ENCODE results near the gene PHB1.

The PHB1 gene

GRCh38 chr17:49414622-49415350 is at the start of gene PHB1:
Gene PHB1, minus strand, starts transcription at chr17:49414882. Its CDS starts 1,618 bp downstream, at chr17:49413264.
- peak; percentile 99 for DNase-seq

GRCh38 chr17:49464049-49464448 is 49.4 kb upstream of the PHB1 start:
- DNase-seq, result no peak

DNA sequence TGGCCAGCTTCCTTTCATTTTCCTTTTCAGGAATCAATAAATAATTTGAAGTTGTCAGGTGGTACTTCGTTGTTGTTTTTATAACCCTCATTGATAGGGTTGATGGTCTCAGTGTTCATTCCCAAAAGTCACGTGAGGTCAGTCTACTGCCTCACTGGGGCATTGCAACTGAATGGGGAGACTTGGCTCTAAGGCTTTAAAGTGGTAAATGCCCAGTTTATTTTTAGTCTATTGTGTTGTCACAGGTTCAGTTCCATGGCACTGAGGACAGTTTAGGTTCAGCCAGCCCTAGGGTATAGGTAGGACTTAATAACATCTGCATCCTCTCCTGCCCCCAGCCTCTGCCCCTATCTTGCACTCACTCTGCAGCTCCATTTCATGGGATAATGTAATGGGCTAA is 46.9 kb upstream of the PHB1 start:
- no peak for DNase-seq

- DNase-seq, result no peak
Measured at GRCh38 chr17:49460401-49460800, 45.7 kb upstream of the PHB1 start.

- no peak for DNase-seq
Measured at GRCh38 chr17:49459401-49459984, 44.8 kb upstream of the PHB1 start.

GRCh38 chr17:49457564-49458535 is 43.2 kb upstream of the PHB1 start:
- DNase-seq, result no peak

DNA sequence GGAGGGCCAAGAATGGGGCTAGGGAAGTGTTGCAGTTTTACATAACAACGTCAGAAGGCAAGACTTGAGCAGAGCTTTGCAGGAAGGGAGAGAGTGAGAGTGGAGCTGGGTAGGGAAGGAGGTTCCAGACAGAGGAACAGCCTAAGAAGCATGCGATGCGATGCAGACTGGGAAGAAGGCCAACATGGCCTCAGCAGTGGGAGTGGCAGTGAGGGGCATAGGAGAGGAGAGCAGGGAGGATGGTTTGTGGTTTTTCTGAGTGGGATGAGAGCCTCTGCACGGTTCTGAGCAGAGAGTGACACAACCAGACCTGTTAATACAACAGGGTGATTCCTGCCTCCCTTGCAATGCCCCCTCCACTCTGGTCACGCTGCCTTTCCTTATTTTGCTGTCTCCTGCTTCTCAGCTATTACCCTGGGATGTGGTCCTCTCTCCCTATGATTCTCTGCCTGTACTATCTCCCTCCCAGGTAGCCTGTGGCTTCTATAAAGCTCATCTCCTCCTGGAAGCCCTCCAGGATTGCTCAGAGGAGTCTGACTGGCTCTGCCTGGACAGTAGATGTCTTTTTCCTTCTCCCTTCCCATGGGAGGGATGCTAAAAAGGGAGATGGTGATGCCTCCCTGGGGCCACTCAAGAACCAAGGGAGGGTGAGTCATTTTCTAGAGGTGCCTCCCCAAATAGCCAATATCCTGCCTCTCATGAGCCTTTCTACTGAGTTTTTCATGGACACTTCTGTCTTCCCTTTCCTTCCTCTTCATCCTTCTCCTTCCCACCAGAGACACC is 41.7 kb upstream of the PHB1 start:
- no peak for DNase-seq

DNA sequence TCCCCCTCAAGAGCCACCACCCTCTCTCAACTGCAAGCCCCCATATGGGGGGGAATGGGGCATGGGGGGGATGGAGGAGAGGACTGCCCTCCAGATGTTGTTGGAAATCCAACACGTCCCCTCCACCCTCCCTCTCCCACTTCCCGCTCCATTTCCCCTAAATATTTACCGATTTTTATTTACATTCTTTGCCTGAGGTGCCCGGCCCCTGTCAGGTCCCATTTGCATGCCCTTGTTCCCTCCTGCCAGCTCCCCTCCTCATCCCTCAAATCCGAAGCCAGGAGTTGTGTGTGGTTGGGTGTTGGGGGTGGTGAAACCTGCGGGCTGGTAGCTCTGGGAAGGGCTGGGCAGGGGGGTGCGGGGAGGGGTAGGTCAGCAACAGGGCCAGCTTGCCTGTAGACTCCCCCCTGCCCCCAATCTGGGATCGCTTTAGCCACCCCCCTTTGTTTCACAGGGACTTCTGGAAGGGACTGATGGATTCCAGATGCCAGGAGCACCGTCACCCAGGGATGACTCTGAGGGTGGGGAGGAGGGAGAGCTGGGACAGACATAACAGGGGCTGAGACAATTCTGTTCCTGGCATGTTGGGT is 40.7 kb upstream of the PHB1 start:
- no peak for DNase-seq

DNA sequence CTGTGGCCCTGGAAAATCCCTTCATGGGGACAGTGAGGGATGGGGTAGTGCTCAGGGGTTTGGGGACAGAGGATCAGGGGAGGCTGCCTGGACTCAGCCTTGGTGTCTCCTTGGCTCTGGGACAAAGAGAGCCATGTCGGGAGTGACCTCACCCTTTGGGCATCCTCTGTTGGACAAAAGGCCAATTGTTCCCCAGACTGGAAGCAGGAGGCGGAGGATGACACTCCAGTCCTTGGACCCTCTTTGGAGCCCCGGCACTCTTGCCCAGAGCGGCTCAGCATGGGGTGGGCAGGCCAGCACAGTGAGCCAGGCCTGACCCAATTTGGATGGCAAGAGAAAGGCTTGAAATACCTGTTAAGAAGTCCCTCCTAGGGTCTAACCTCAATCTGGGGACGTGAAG is 39.4 kb upstream of the PHB1 start:
- DNase-seq, result no peak

DNA sequence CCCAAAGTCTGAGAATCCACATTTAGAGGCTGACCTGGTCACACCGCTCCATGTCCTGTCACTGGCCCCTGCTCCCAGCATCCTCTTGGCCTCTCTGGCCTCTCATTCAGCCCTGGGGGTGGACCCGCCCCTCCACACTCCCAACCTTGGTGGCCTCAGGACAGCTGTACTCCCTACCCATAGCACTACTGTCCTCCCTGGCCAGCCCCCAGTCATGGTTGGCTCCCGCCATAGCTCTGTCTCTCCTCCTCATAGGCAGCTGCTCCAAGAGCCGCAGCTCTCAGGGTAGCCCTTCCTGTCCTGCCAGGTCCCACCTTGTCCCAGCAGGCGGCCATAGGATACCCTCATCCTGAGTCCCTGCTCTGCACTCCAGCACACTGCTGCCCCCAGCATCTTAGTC is 38.0 kb upstream of the PHB1 start:
- no peak for DNase-seq

GRCh38 chr17:49452201-49452600 is 37.5 kb upstream of the PHB1 start:
- no peak for DNase-seq

- no peak for DNase-seq
Measured at GRCh38 chr17:49450735-49451134, 36.1 kb upstream of the PHB1 start.

DNA sequence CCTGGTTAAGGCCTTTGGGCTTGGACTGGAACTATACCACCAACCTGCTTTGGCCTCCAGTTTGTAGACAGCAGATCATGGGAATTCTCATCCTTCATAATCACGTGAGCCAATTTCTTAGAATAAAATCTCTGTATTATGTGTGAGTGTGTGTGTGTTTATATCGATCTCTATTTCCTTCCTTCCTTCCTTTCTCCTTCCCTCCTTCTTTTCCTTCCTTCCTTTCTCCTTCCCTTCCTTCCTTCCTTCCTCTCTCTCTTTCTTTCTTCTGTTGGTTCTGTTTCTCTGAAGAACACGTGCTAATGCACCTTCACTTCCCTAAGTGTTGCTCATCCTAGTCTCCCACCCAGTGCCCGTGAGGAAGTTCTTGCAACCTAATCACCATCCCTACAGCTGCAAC is 35.5 kb upstream of the PHB1 start:
- DNase-seq, result no peak

GRCh38 chr17:49447628-49448302 is 33.1 kb upstream of the PHB1 start:
- no peak for DNase-seq

- no peak for DNase-seq
Measured at GRCh38 chr17:49445591-49445990, 30.9 kb upstream of the PHB1 start.

GRCh38 chr17:49444384-49444783 is 29.7 kb upstream of the PHB1 start:
- no peak for DNase-seq

GRCh38 chr17:49443862-49444261 is 29.2 kb upstream of the PHB1 start:
- DNase-seq, result no peak

- DNase-seq, result no peak
Measured at GRCh38 chr17:49442041-49442440, 27.4 kb upstream of the PHB1 start.

- no peak for DNase-seq
Measured at GRCh38 chr17:49441578-49441977, 26.9 kb upstream of the PHB1 start.

GRCh38 chr17:49440581-49440980 is 25.9 kb upstream of the PHB1 start:
- DNase-seq, result no peak

DNA sequence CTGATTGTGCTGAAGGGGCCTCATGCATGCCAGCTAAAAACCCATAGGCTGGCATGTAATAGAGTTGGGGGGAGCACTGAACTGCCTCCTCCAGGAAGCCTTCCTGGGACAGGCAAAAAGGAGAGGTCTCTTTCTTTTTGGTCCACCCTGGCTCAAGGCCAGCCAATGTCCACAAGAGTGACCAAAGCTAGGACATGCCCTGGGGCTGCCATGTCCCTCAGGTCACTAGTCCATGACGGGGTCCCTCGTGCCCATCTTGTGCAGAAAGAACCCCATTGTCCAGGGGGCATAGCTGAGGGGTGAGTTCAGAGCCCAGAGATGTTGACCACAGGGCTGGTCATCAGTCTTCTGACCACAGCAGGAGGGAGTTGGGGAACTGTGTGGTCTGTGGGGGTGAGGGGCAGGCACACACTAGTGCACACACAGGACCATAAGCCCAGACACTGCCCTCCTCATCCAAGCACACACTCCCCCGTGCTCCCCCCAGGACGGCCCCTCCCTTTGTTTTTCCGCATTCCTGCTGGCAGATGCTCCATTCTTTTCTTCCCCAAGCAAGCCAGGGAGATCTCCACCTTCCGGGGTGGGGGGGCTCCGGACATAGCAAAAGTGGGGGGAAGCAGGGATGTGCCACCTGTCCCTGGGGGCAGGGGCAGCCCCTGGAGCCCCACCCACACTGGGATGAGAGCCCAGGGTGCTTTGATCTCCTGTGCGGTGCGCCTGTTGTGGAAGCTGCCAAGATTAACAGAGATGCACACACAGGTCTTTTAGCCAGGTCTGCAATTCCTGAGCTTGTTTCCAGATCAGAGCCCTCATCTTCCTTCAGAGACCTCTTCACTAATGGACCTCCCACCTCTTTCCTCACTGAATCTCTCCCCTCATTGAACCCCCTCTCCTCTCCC is 25.2 kb upstream of the PHB1 start:
- no peak for DNase-seq

Measured in activated CD4-positive, alpha-beta T cell treated with anti-CD3 and anti-CD28 coated beads, Interleukin-10, Interleukin-2, amounts not matched to agents 100 ng/mL and 50 ng/mL, durations not matched to agents 16 hours and 8 hours (primary cell).